Lower lobe of right lung (tissue), 2 donors: ENCODE measurements around the gene MYH7B. TPM values are rescaled to one million over a fixed set of nuclear protein-coding genes. Genes with fewer than 3 reads are reported as not detected.

ENCODE experiments used
- ATAC-seq, 2 donors: fragments of 200-7000 bp; cut with Tn5 transposase; one replicate each; pipeline ENCODE4 v1.9.1; 2020 to 2022; ENCODE audit warnings: mild to moderate bottlenecking in 2 of 2, moderate library complexity in 2 of 2
- DNase-seq: peaks from one replicate; pipeline ENCODE4 v3.0.0-alpha.2; 2020
- H3K27ac ChIP-seq: fragments of 200-600 bp; one replicate; pipeline ENCODE4 v1.8.0; 2022
- H3K27me3 ChIP-seq: fragments of 200-600 bp; one replicate; pipeline ENCODE4 v1.8.0; 2022; ENCODE audit warnings: low read depth
- H3K36me3 ChIP-seq: fragments of 200-600 bp; one replicate; pipeline ENCODE4 v1.8.0; 2022; ENCODE audit warnings: mild to moderate bottlenecking
- H3K4me1 ChIP-seq: fragments of 200-600 bp; one replicate; pipeline ENCODE4 v1.8.0; 2022
- H3K4me3 ChIP-seq: fragments of 200-600 bp; one replicate; pipeline ENCODE4 v1.8.0; 2022; ENCODE audit warnings: mild to moderate bottlenecking
- H3K9me3 ChIP-seq: fragments of 200-600 bp; one replicate; pipeline ENCODE4 v1.8.0; 2022
- CTCF ChIP-seq: fragments of 200-600 bp; IDR thresholded peaks from one replicate; pipeline ENCODE4 v1.8.0; 2022; ENCODE audit warnings: antibody characterized with exemption, mild to moderate bottlenecking
- intact Hi-C: fragments of 100-400 bp; cut with DNase I; formaldehyde crosslinking; loops from one replicate; pipeline ENCODE4 v1.11.0; 2022
- total RNA-seq: library from RNA; stranded (reverse); fragmentation: NEBNext Ultra II Directional; extraction: Animal tissue kit (Norgen Biotek cat#: 25700); gene quantifications from one replicate; pipeline ENCODE4 v1.2.1, GENCODE V29; 2021
- donor health status: DM: no; HTN: yes; CAD: no; lungs with severe emphysema.

MYH7B gene
- total RNA-seq, 1 donor from 2014 or later, result 0.56 TPM

- Histone ChIP-seq H3K9me3 (no peaks in the 10 kb centered on the region), H3K27me3 (peaks cover 19% of the 10 kb centered on the region), H3K4me1 (peaks cover 22% of the 10 kb centered on the region), H3K27ac (no peak overlapping the region), H3K36me3 (no peaks in the 10 kb centered on the region), H3K4me3 (no peak overlapping the region)
- TF ChIP-seq CTCF, result no peak
- ATAC-seq (peak in 1 of 2 donors; percentile 6), DNase-seq (peak; percentile 31)
- intact Hi-C loops, result no loop called here
Observed at GRCh38 chr20:34985461-34986310, 30.0 kb downstream of the MYH7B start.

- H3K9me3 ChIP-seq, result no peaks in the 10 kb centered on the region
- intact Hi-C loops, result no loop called here
Observed at GRCh38 chr20:34986311-34987287, 30.9 kb downstream of the MYH7B start.

GRCh38 chr20:34987288-34988190, 31.9 kb downstream of the MYH7B start:
- ATAC-seq (peak in 1 of 2 donors; percentile 13), DNase-seq (no peak)
- no peaks in the 10 kb centered on the region for H3K9me3 ChIP-seq
- no peak overlapping the region for H3K4me3 ChIP-seq
- TF ChIP-seq CTCF, result no peak
- H3K4me1 ChIP-seq, result peaks cover 22% of the 10 kb centered on the region
- intact Hi-C loops, result no loop called here
- H3K27ac ChIP-seq, result no peak overlapping the region
- H3K27me3 ChIP-seq, result peaks cover 17% of the 10 kb centered on the region
- H3K36me3 ChIP-seq, result peaks cover 4% of the 10 kb centered on the region

More at GRCh38 chr20:34986311-34987287, 30.9 kb downstream of the MYH7B start:
- Histone ChIP-seq H3K36me3 (peaks cover 4% of the 10 kb centered on the region), H3K27ac (no peak overlapping the region), H3K4me3 (no peak overlapping the region), H3K27me3 (peaks cover 19% of the 10 kb centered on the region), H3K4me1 (peaks cover 22% of the 10 kb centered on the region)
- no peak for ATAC-seq
- DNase-seq, result peak; percentile 24
- TF ChIP-seq CTCF, result no peak

- intact Hi-C loops, result no loop called here
- no peak for DNase-seq
- H3K9me3 ChIP-seq, result no peaks in the 10 kb centered on the region
- no peak overlapping the region for H3K27ac ChIP-seq
- peaks cover 12% of the 10 kb centered on the region for H3K27me3 ChIP-seq
- H3K4me1 ChIP-seq, result peaks cover 22% of the 10 kb centered on the region
- no peak for TF ChIP-seq CTCF
- H3K4me3 ChIP-seq, result no peak overlapping the region
- no peak for ATAC-seq
- H3K36me3 ChIP-seq, result peaks cover 6% of the 10 kb centered on the region
Observed at GRCh38 chr20:34988191-34988540, 32.5 kb downstream of the MYH7B start.

GRCh38 chr20:34989118-34989517, 33.5 kb downstream of the MYH7B start:
- ATAC-seq (no peak), DNase-seq (no peak)
- Histone ChIP-seq H3K9me3 (no peaks in the 10 kb centered on the region), H3K4me3 (no peak overlapping the region), H3K27ac (no peak overlapping the region), H3K27me3 (peaks cover 5% of the 10 kb centered on the region), H3K4me1 (peaks cover 19% of the 10 kb centered on the region), H3K36me3 (peaks cover 15% of the 10 kb centered on the region)
- no peak for TF ChIP-seq CTCF
- intact Hi-C loops, result no loop called here
